Erythroblast (primary cell): Measurements from ENCODE around the gene LRP1B.

ENCODE experiments used
- GATA1 ChIP-seq: IDR thresholded peaks from 2 replicates; pipeline ENCODE4 v1.6.1; 2011; ENCODE audit warnings: low read depth, mild to moderate bottlenecking, control low read depth, low read length, moderate library complexity
- POLR2A ChIP-seq: IDR thresholded peaks from 2 replicates; pipeline ENCODE4 v1.6.1; 2011; ENCODE audit warnings: mild to moderate bottlenecking, low read length

- TF ChIP-seq POLR2A (no peak), GATA1 (no peak)
Observed at GRCh38 chr2:140747665-140748064, 1383.2 kb downstream of the LRP1B start.
